WTC11 (cell line): ENCODE measurements around the gene CIDEC. TPM values are rescaled to one million over a fixed set of nuclear protein-coding genes. Genes with fewer than 3 reads are reported as not detected.
"Not testable (repeated sequence)": the region's sequence is repeated elsewhere in the genome, so short reads cannot be mapped to it uniquely, and the experiment has no call there.

Source experiments
- ATAC-seq: fragments of 200-7000 bp; cut with Tn5 transposase; 2 replicates; pipeline ENCODE4 v1.10.0; 2021; ENCODE audit warnings: mild to moderate bottlenecking, moderate library complexity
- CTCF ChIA-PET: fragments of 300-600 bp; sonication (Branson Sonifier 250); formaldehyde crosslinking; loops from one replicate; lab custom pipeline; 2021; ENCODE audit warnings: antibody characterized with exemption; lab: Charles Lee
- POLR2A ChIA-PET: fragments of 350-600 bp; sonication (Branson Sonifier 250); formaldehyde crosslinking; loops from one replicate; lab custom pipeline; 2021; ENCODE audit warnings: antibody characterized with exemption; lab: Charles Lee
- DNase-seq: peaks from one replicate; pipeline ENCODE4 v3.0.0; 2021; ENCODE audit warnings: low spot score
- H3K27ac Mint-ChIP-seq: 2 replicates; pipeline ENCODE4 v1.8.0; 2021; ENCODE audit warnings: mixed read lengths
- H3K27me3 Mint-ChIP-seq: 2 replicates; pipeline ENCODE4 v1.8.0; 2021; ENCODE audit warnings: low read depth, mild to moderate bottlenecking, moderate library complexity, mixed read lengths
- H3K36me3 Mint-ChIP-seq: 2 replicates; pipeline ENCODE4 v1.8.0; 2021; ENCODE audit warnings: mixed read lengths
- H3K4me1 Mint-ChIP-seq: 2 replicates; pipeline ENCODE4 v1.8.0; 2022; ENCODE audit warnings: mixed read lengths
- H3K4me3 Mint-ChIP-seq: 2 replicates; pipeline ENCODE4 v1.8.0; 2021; ENCODE audit warnings: mild to moderate bottlenecking, moderate library complexity, mixed read lengths
- H3K9me3 Mint-ChIP-seq: 2 replicates; pipeline ENCODE4 v1.8.0; 2021; ENCODE audit warnings: mixed read lengths
- ATF1 ChIP-seq: sonication (generic); formaldehyde crosslinking; IDR thresholded peaks from 2 replicates; pipeline ENCODE4 v1.8.1; 2023; ENCODE audit warnings: mild to moderate bottlenecking, moderate library complexity, missing genetic modification reagents
- ETV6 ChIP-seq: sonication (generic); formaldehyde crosslinking; IDR thresholded peaks from 2 replicates; pipeline ENCODE4 v1.8.1; 2022; ENCODE audit warnings: mild to moderate bottlenecking, missing genetic modification reagents
- GABPB1 ChIP-seq: sonication (generic); formaldehyde crosslinking; IDR thresholded peaks from 2 replicates; pipeline ENCODE4 v1.8.1; 2023; ENCODE audit warnings: mild to moderate bottlenecking, missing genetic modification reagents
- GTF2I ChIP-seq: fragments of 250-450 bp; sonication (Bioruptor Pico); conservative IDR thresholded peaks from 2 replicates; pipeline ENCODE4 v1.4.0; 2021; ENCODE audit warnings: mild to moderate bottlenecking
- JAZF1 ChIP-seq: fragments of 250-450 bp; sonication (Bioruptor Pico); IDR thresholded peaks from 2 replicates; pipeline ENCODE4 v1.9.0; 2021; ENCODE audit warnings: moderate library complexity, mild to moderate bottlenecking, inconsistent platforms
- KAT7 ChIP-seq: sonication (generic); formaldehyde crosslinking; IDR thresholded peaks from 2 replicates; pipeline ENCODE4 v1.8.1; 2023; ENCODE audit warnings: missing genetic modification reagents, mild to moderate bottlenecking, borderline replicate concordance
- NFATC4 ChIP-seq: fragments of 250-450 bp; sonication (Bioruptor Pico); IDR thresholded peaks from 2 replicates; pipeline ENCODE4 v1.9.0; 2021; ENCODE audit warnings: mild to moderate bottlenecking
- NFE2L1 ChIP-seq: sonication (generic); formaldehyde crosslinking; IDR thresholded peaks from 2 replicates; pipeline ENCODE4 v1.8.1; 2023; ENCODE audit warnings: missing genetic modification reagents
- NFYB ChIP-seq: sonication (generic); formaldehyde crosslinking; conservative IDR thresholded peaks from 2 replicates; pipeline ENCODE4 v1.8.0; 2022; ENCODE audit warnings: low read depth, missing genetic modification reagents
- NR3C1 ChIP-seq: sonication (generic); formaldehyde crosslinking; conservative IDR thresholded peaks from 2 replicates; pipeline ENCODE4 v1.8.1; 2023; ENCODE audit warnings: low read depth, mild to moderate bottlenecking, missing genetic modification reagents
- RELA ChIP-seq: sonication (generic); formaldehyde crosslinking; IDR thresholded peaks from 2 replicates; pipeline ENCODE4 v1.8.1; 2022; ENCODE audit warnings: missing genetic modification reagents, mild to moderate bottlenecking, borderline replicate concordance
- TCF7 ChIP-seq: sonication (generic); formaldehyde crosslinking; IDR thresholded peaks from 2 replicates; pipeline ENCODE4 v1.8.0; 2022; ENCODE audit warnings: mild to moderate bottlenecking, low read depth, missing genetic modification reagents, moderate library complexity
- ZBTB21 ChIP-seq: sonication (generic); formaldehyde crosslinking; IDR thresholded peaks from 2 replicates; pipeline ENCODE4 v1.8.1; 2023; ENCODE audit warnings: mild to moderate bottlenecking, missing genetic modification reagents, borderline replicate concordance
- ZNF317 ChIP-seq: sonication (generic); formaldehyde crosslinking; IDR thresholded peaks from 2 replicates; pipeline ENCODE4 v1.8.1; 2023; ENCODE audit warnings: low read depth, mild to moderate bottlenecking, moderate library complexity, missing genetic modification reagents, borderline replicate concordance
- ZNF416 ChIP-seq: fragments of 250-450 bp; sonication (Bioruptor Pico); IDR thresholded peaks from 2 replicates; pipeline ENCODE4 v1.9.0; 2021; ENCODE audit warnings: mild to moderate bottlenecking, inconsistent platforms
- ZNF671 ChIP-seq: fragments of 250-450 bp; sonication (Bioruptor Pico); IDR thresholded peaks from 2 replicates; pipeline ENCODE4 v1.8.0; 2021; ENCODE audit warnings: mild to moderate bottlenecking
- total RNA-seq: library from RNA; stranded (reverse); gene quantifications from 3 replicates; pipeline ENCODE4 v1.2.3, GENCODE V29; 2021
- TF ChIP-seq, protein P1 (sequence below): sonication (generic); formaldehyde crosslinking; IDR thresholded peaks from 2 replicates; pipeline ENCODE4 v1.8.1; 2023; ENCODE audit warnings: mild to moderate bottlenecking, moderate library complexity, missing genetic modification reagents
- TF ChIP-seq, protein P2 (sequence below): sonication (generic); formaldehyde crosslinking; IDR thresholded peaks from 2 replicates; pipeline ENCODE4 v1.8.0; 2022; ENCODE audit warnings: missing genetic modification reagents
- TF ChIP-seq, protein P3 (sequence below): sonication (generic); formaldehyde crosslinking; IDR thresholded peaks from 2 replicates; pipeline ENCODE4 v1.8.1; 2022; ENCODE audit warnings: mild to moderate bottlenecking, moderate library complexity, missing genetic modification reagents
- TF ChIP-seq, protein P4 (sequence below): fragments of 250-450 bp; sonication (Bioruptor Pico); IDR thresholded peaks from 2 replicates; pipeline ENCODE4 v1.9.0; 2021; ENCODE audit warnings: mild to moderate bottlenecking
- TF ChIP-seq, protein P5 (sequence below): fragments of 250-450 bp; sonication (Bioruptor Pico); IDR thresholded peaks from 2 replicates; pipeline ENCODE4 v1.8.0; 2021; ENCODE audit warnings: mild to moderate bottlenecking

CIDEC gene
- total RNA-seq, 1 experiment from 2014 or later: not detected

DNA sequence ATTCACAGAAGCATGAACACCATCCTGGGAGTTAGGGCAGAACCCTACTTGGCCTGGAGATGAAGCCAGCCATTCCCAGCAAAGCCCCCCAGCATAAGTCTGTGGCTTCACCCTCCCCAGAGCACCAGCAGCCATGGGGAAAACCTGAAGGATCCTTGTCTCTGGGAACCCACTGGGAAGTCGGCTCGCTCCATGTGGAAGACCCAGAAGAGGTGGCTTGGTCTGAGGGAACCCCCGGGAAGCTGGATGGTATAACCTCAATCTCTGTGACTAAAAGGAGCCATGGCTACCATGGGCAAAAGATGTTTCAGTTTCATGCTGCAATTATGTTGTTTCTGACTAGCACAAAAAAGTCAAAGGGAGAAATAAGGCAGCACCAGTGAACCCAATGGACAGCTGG is 24.5 kb downstream of the CIDEC start:
- Mint-ChIP-seq H3K9me3 (no peaks in the 10 kb centered on the region), H3K27ac (no peak overlapping the region), H3K4me3 (no peak overlapping the region), H3K27me3 (no peaks in the 10 kb centered on the region; the same call in 1 of the 2 replicates), H3K36me3 (no peaks in the 10 kb centered on the region), H3K4me1 (peaks cover 17% of the 10 kb centered on the region)
- TF ChIP-seq GTF2I (CRISPR knock-in tag) (no peak), NFE2L1 (CRISPR knock-in tag) (no peak)
- ATAC-seq (no peak), DNase-seq (no peak)
- ChIA-PET CTCF (interaction anchor here (0.9 kb wide), 1 partner anchor 70 kb away, joined by 3 read pairs; no protein-coding TSS in a partner anchor), POLR2A (no interaction called here)

DNA sequence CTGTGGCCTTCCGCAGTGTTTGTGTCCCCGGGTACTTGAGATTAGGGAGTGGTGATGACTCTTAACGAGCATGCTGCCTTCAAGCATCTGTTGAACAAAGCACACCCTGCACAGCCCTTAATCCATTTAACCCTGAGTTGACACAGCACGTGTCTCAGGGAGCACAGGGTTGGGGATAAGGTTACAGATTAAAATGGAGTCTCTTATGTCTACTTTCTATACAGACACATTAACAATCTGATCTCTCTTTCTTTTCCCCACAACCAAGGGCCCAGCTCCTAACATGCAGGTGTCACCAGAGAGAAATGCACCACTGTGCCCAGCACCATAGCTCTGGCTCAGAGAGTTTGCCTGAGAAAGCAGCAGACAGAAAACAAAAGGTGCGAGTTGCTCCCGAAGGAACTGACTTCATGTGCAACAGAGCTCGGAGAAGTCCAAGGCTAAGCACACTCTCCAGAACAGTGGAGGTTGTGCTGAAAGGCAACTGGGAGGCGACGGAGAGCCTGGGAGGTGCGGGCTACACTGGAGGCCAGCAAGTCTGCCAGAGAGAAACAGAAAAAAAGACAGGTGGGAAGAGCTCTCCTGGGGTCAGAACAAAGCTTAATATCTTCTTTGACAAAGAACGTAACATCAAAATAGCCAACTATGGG is 25.6 kb downstream of the CIDEC start:
- H3K27ac Mint-ChIP-seq, H3K9me3 Mint-ChIP-seq, H3K36me3 Mint-ChIP-seq, H3K4me3 Mint-ChIP-seq, ATAC-seq, DNase-seq, H3K27me3 Mint-ChIP-seq: not testable (repeated sequence)
- ChIA-PET POLR2A (interaction anchor here (1.2 kb wide), 1 partner anchor 78 kb away, joined by 3 read pairs; no protein-coding TSS in a partner anchor), CTCF (interaction anchor here (0.6 to 0.9 kb wide), 2 partner anchors 47 to 72 kb away, joined by 3 to 4 read pairs; no protein-coding TSS in a partner anchor)
- peaks cover 12% of the 10 kb centered on the region for H3K4me1 Mint-ChIP-seq

DNA sequence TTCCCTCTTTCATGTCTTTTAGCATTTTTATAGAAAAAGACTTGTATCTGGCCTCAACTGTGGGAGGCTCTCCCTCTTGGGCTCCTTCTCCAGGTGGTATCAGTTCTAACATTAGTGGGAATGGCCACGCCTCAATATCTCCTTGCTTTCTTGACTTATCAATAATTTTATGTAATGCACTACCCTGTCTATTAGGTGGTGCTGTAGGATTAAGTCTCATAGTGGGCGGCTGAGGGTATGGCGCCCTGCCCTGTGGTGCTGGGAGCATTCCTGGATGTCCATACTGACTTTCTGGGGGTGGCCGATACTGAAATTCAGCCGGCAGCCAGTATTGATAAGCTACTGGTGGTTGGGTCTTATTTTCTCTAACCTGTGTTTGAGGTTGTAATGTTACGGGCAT is 27.5 kb downstream of the CIDEC start:
- CTCF ChIA-PET: interaction anchor here (0.8 kb wide), 1 partner anchor 26 kb away, joined by 3 read pairs; no protein-coding TSS in a partner anchor
- no peak for ATAC-seq
- H3K9me3 Mint-ChIP-seq: no peaks in the 10 kb centered on the region

DNA sequence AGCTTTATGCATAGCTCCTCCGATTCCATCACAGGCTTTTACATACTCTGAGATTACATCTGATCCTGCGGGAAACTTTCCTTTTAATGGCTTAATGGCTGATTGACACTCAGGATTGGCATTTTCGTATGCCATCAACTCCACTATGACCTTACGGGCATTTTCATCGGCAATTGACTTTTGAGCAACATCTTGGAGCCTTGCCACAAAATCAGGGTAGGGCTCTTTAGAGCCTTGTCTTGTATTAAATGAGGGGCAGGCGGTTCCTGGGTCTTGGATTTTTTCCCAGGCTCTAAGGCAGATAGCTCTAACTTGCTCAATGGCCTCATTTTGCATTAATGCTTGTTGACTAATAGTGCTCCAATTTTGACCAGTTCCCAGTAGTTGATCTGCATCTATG is 28.1 kb downstream of the CIDEC start:
- H3K4me1 Mint-ChIP-seq, CTCF ChIA-PET, DNase-seq, H3K4me3 Mint-ChIP-seq, H3K27me3 Mint-ChIP-seq, POLR2A ChIA-PET, H3K9me3 Mint-ChIP-seq, ATAC-seq, H3K27ac Mint-ChIP-seq, H3K36me3 Mint-ChIP-seq: not testable (repeated sequence)

More for the DNA sequence above, 27.5 kb downstream of the CIDEC start:
- H3K27me3 Mint-ChIP-seq: no peaks in the 10 kb centered on the region; the same call in 1 of the 2 replicates
- peaks cover 7% of the 10 kb centered on the region for H3K4me1 Mint-ChIP-seq
- no peak overlapping the region for H3K27ac Mint-ChIP-seq
- no peak overlapping the region for H3K4me3 Mint-ChIP-seq
- TF ChIP-seq KAT7 (no peak), NR3C1 (CRISPR knock-in tag) (no peak), ZNF317 (CRISPR knock-in tag) (no peak), JAZF1 (CRISPR knock-in tag) (no peak), ZBTB21 (CRISPR knock-in tag) (no peak), ATF1 (CRISPR knock-in tag) (no peak), TCF7 (CRISPR knock-in tag) (no peak), GABPB1 (CRISPR knock-in tag) (no peak), NFATC4 (CRISPR knock-in tag) (no peak), ETV6 (CRISPR knock-in tag) (no peak), ZNF671 (CRISPR knock-in tag) (no peak), ZNF416 (no peak), NFYB (CRISPR knock-in tag) (no peak), RELA (CRISPR knock-in tag) (no peak)
- TF ChIP-seq, protein P1, sequence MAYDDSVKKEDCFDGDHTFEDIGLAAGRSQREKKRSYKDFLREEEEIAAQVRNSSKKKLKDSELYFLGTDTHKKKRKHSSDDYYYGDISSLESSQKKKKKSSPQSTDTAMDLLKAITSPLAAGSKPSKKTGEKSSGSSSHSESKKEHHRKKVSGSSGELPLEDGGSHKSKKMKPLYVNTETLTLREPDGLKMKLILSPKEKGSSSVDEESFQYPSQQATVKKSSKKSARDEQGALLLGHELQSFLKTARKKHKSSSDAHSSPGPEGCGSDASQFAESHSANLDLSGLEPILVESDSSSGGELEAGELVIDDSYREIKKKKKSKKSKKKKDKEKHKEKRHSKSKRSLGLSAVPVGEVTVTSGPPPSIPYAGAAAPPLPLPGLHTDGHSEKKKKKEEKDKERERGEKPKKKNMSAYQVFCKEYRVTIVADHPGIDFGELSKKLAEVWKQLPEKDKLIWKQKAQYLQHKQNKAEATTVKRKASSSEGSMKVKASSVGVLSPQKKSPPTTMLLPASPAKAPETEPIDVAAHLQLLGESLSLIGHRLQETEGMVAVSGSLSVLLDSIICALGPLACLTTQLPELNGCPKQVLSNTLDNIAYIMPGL: no peak
- TF ChIP-seq, protein P2, sequence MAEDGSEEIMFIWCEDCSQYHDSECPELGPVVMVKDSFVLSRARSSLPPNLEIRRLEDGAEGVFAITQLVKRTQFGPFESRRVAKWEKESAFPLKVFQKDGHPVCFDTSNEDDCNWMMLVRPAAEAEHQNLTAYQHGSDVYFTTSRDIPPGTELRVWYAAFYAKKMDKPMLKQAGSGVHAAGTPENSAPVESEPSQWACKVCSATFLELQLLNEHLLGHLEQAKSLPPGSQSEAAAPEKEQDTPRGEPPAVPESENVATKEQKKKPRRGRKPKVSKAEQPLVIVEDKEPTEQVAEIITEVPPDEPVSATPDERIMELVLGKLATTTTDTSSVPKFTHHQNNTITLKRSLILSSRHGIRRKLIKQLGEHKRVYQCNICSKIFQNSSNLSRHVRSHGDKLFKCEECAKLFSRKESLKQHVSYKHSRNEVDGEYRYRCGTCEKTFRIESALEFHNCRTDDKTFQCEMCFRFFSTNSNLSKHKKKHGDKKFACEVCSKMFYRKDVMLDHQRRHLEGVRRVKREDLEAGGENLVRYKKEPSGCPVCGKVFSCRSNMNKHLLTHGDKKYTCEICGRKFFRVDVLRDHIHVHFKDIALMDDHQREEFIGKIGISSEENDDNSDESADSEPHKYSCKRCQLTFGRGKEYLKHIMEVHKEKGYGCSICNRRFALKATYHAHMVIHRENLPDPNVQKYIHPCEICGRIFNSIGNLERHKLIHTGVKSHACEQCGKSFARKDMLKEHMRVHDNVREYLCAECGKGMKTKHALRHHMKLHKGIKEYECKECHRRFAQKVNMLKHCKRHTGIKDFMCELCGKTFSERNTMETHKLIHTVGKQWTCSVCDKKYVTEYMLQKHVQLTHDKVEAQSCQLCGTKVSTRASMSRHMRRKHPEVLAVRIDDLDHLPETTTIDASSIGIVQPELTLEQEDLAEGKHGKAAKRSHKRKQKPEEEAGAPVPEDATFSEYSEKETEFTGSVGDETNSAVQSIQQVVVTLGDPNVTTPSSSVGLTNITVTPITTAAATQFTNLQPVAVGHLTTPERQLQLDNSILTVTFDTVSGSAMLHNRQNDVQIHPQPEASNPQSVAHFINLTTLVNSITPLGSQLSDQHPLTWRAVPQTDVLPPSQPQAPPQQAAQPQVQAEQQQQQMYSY: no peak
- TF ChIP-seq, protein P3, sequence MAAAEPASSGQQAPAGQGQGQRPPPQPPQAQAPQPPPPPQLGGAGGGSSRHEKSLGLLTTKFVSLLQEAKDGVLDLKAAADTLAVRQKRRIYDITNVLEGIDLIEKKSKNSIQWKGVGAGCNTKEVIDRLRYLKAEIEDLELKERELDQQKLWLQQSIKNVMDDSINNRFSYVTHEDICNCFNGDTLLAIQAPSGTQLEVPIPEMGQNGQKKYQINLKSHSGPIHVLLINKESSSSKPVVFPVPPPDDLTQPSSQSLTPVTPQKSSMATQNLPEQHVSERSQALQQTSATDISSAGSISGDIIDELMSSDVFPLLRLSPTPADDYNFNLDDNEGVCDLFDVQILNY: no peak
- TF ChIP-seq, protein P4, sequence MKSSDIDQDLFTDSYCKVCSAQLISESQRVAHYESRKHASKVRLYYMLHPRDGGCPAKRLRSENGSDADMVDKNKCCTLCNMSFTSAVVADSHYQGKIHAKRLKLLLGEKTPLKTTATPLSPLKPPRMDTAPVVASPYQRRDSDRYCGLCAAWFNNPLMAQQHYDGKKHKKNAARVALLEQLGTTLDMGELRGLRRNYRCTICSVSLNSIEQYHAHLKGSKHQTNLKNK (CRISPR knock-in tag): no peak
- TF ChIP-seq, protein P5, sequence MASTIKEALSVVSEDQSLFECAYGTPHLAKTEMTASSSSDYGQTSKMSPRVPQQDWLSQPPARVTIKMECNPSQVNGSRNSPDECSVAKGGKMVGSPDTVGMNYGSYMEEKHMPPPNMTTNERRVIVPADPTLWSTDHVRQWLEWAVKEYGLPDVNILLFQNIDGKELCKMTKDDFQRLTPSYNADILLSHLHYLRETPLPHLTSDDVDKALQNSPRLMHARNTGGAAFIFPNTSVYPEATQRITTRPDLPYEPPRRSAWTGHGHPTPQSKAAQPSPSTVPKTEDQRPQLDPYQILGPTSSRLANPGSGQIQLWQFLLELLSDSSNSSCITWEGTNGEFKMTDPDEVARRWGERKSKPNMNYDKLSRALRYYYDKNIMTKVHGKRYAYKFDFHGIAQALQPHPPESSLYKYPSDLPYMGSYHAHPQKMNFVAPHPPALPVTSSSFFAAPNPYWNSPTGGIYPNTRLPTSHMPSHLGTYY (CRISPR knock-in tag): no peak
- TF ChIP-seq, all 79 proteins: peak for 0
- DNase-seq: no peak
- POLR2A ChIA-PET: no interaction called here
- H3K36me3 Mint-ChIP-seq: no peaks in the 10 kb centered on the region
